ENCODE measurements around the gene LRSAM1.

GRCh38 chr9:127535396-127535795, 84.1 kb downstream of the LRSAM1 start:
- TF ChIP-seq, protein P1, sequence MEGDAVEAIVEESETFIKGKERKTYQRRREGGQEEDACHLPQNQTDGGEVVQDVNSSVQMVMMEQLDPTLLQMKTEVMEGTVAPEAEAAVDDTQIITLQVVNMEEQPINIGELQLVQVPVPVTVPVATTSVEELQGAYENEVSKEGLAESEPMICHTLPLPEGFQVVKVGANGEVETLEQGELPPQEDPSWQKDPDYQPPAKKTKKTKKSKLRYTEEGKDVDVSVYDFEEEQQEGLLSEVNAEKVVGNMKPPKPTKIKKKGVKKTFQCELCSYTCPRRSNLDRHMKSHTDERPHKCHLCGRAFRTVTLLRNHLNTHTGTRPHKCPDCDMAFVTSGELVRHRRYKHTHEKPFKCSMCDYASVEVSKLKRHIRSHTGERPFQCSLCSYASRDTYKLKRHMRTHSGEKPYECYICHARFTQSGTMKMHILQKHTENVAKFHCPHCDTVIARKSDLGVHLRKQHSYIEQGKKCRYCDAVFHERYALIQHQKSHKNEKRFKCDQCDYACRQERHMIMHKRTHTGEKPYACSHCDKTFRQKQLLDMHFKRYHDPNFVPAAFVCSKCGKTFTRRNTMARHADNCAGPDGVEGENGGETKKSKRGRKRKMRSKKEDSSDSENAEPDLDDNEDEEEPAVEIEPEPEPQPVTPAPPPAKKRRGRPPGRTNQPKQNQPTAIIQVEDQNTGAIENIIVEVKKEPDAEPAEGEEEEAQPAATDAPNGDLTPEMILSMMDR (IDR thresholded peaks at IDR 0.05), result no peak
- TF ChIP-seq POLR2A (IDR thresholded peaks at IDR 0.05) (no peak), EP300 (IDR thresholded peaks at IDR 0.05) (no peak), POLR2AphosphoS5 (IDR thresholded peaks at IDR 0.05) (no peak)

Data from gastroesophageal sphincter (tissue), 3 donors.